Sigmoid colon (tissue), 7 donors: Measurements from ENCODE around the gene DICER1. TPM values are rescaled to one million over a fixed set of nuclear protein-coding genes. Genes with fewer than 3 reads are reported as not detected.
A peak's percentile ranks its signal among the peaks of the same experiment; 100 is the strongest.

Experiments
- DNase-seq: peaks from one replicate; pipeline ENCODE4 v3.0.0-alpha.2; 2019
- H3K27ac ChIP-seq, 4 donors: fragments of 200-600 bp; sonication (generic); one replicate each; pipeline ENCODE4 v1.5.1; 2016 to 2019; ENCODE audit warnings: mild to moderate bottlenecking in 1 of 4
- H3K27me3 ChIP-seq, 3 donors: fragments of 200-600 bp; sonication (generic); one replicate each; pipeline ENCODE4 v1.5.1; 2019; ENCODE audit warnings: mild to moderate bottlenecking in 1 of 3
- H3K36me3 ChIP-seq, 4 donors: fragments of 200-600 bp; sonication (generic); one replicate each; pipeline ENCODE4 v1.5.1; 2016 to 2019
- H3K4me1 ChIP-seq, 4 donors: fragments of 200-600 bp; sonication (generic); one replicate each; pipeline ENCODE4 v1.5.1; 2017 to 2019
- H3K4me3 ChIP-seq, 4 donors: fragments of 200-600 bp; sonication (generic); one replicate each; pipeline ENCODE4 v1.5.1; 2017 to 2019; ENCODE audit warnings: mild to moderate bottlenecking in 2 of 4, moderate library complexity in 1 of 4
- H3K9me3 ChIP-seq, 4 donors: fragments of 200-600 bp in 3 of 4; sonication (generic) in 3 of 4; one replicate each; pipeline versions ENCODE4 v1.5.1 to v1.6.1; 2013 to 2019
- EP300 ChIP-seq, 4 donors: sonication (generic); formaldehyde crosslinking; IDR thresholded peaks; one replicate each; pipeline ENCODE4 v1.6.1; 2017; ENCODE audit warnings: antibody characterized with exemption in 4 of 4
- POLR2A ChIP-seq, 2 donors: fragments of 450-650 bp; IDR thresholded peaks; one replicate each; pipeline ENCODE4 v1.6.1; 2016; ENCODE audit warnings: antibody characterized with exemption in 2 of 2, mild to moderate bottlenecking in 2 of 2, moderate library complexity in 2 of 2
- POLR2AphosphoS5 ChIP-seq, 4 donors: sonication (generic); formaldehyde crosslinking; IDR thresholded peaks; one replicate each; pipeline ENCODE4 v1.6.1; 2017; ENCODE audit warnings: antibody characterized with exemption in 4 of 4
- WGBS, 2 donors: extraction: QIAGEN DNeasy Blood & Tissue Kit; methylation state at CpG; one replicate each; pipeline ENCODE4 v1.1.7; 2013; 5-methylcytosine and 5-hydroxymethylcytosine counted together
- intact Hi-C: fragments of 100-400 bp; cut with DNase I; formaldehyde crosslinking; loops from one replicate; pipeline ENCODE4 v1.15.1; 2023
- polyA plus RNA-seq, 3 donors: library from polyadenylated mRNA; stranded (reverse); fragments of 200-250 nt; gene quantifications; one replicate each; pipeline ENCODE4 v1.2.3, GENCODE V29; 2013
- total RNA-seq, 4 donors: library from RNA; depleted of rRNA; stranded (reverse); fragments of >200 nt; gene quantifications; one replicate each; pipeline ENCODE4 v1.1.0, GENCODE V29; 2016
- TF ChIP-seq, protein P1 (sequence below), 4 experiments: fragments of 450-650 bp in 3 of 4; fragments of 200-600 bp in 1 of 4; IDR thresholded peaks; one replicate each; pipeline ENCODE4 v1.5.1; 2016 to 2019; ENCODE audit warnings: antibody characterized with exemption in 4 of 4, mild to moderate bottlenecking in 3 of 4, moderate library complexity in 2 of 4
- donor health status: healthy with polysubstance abuse.
- donor health status: Bipolar disorder and iron deficiency.
- donor health status: healthy.

Gene DICER1
- total and polyA plus RNA-seq, 7 donors, result 6.0 to 77.0 (median 44.9) TPM

DNA sequence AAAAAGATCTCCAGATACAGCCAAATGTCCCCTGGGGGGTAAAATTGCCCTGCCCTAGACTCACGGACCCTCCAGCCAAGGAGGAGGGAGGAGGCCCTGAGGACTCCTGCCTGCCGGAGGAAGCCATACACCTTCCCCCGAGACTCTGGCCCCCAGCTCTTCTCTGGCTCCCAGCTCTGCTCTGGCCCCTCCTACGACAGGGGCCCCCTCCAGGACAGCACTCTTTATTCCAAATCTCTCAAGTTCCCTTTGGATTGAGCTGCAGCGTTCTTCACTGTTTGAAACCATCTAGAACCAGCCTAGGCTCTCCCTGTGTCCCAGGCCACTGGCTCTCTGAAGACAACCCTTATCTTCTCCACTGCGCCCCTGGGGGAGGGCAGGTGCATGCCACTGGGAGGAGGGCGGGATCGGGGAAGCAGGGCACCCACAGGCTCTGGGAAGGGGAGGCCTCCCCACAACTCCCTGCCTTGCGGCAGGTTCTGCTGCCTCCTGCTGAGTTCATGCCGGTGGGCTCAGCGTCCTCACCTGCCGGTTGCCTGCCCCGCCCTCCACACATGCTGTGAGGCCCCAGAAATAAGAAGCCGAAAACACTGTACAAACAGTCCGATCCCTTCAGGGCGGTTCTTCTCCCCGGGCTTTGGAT is 112.7 kb downstream of the DICER1 start:
- peak; percentile 58 for DNase-seq
- Histone ChIP-seq H3K36me3 (no peaks in the 10 kb centered on the region), H3K9me3 (no peaks in the 10 kb centered on the region), H3K27ac (no peak overlapping the region), H3K4me1 (peaks cover 0 to 34% (median 30%) of the 10 kb centered on the region in 4 donors), H3K27me3 (no peaks in the 10 kb centered on the region), H3K4me3 (no peak overlapping the region)
- TF ChIP-seq POLR2AphosphoS5 (IDR thresholded peaks at IDR 0.05) (no peak), POLR2A (IDR thresholded peaks at IDR 0.05) (no peak), EP300 (IDR thresholded peaks at IDR 0.05) (no peak)
- TF ChIP-seq, protein P1, sequence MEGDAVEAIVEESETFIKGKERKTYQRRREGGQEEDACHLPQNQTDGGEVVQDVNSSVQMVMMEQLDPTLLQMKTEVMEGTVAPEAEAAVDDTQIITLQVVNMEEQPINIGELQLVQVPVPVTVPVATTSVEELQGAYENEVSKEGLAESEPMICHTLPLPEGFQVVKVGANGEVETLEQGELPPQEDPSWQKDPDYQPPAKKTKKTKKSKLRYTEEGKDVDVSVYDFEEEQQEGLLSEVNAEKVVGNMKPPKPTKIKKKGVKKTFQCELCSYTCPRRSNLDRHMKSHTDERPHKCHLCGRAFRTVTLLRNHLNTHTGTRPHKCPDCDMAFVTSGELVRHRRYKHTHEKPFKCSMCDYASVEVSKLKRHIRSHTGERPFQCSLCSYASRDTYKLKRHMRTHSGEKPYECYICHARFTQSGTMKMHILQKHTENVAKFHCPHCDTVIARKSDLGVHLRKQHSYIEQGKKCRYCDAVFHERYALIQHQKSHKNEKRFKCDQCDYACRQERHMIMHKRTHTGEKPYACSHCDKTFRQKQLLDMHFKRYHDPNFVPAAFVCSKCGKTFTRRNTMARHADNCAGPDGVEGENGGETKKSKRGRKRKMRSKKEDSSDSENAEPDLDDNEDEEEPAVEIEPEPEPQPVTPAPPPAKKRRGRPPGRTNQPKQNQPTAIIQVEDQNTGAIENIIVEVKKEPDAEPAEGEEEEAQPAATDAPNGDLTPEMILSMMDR (IDR thresholded peaks at IDR 0.05), result no peak
- 48 to 76% methylated on average over 17 of the region's 17 CpGs for WGBS, 2 donors
- intact Hi-C loops, result loop anchor here (5.0 kb wide), 1 partner anchor 53 kb away; no protein-coding TSS in a partner anchor

DNA sequence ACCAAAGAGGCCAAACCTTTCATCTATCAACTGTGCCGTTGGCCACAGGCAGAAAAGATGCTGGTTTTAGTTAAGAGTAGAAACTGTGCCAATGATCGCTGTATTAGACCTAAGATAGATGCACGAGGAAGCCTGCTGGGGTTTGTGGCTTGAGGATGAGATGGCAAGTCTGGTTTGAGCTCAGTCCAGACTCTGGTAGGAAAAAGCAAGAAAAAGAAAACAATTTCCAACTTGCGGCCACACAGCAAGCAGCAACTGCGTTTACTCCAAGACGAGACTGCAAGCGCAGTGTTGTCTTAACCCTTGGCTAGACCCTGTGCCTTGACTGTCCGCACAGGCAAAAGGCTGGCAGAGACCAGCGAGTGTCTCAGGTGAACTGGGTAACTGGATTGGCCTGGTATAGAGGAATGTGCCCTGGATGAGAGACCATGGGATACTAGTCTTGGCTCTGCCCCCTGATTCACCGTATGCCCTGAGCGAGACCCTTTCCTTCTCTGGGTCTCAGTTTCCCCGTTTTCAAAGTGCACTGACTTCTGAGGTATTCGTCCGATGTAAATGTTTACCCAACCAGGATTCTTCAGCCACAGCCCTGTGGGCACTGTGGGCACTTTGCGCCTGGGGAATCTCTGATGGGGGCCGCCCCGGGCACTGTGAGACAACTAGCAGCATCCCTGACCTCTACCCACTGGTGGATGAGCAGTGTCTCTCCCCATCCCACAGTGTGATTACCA is 113.4 kb downstream of the DICER1 start:
- peak; percentile 37 for DNase-seq
- TF ChIP-seq, protein P1 (IDR thresholded peaks at IDR 0.05), result no peak
- no peak for TF ChIP-seq EP300 (IDR thresholded peaks at IDR 0.05)
- no peak for TF ChIP-seq POLR2A (IDR thresholded peaks at IDR 0.05)
- no peak for TF ChIP-seq POLR2AphosphoS5 (IDR thresholded peaks at IDR 0.05)
- WGBS, 2 donors, result 78 to 79% methylated on average over 17 of the region's 17 CpGs
- intact Hi-C loops, result no loop called here
- Histone ChIP-seq H3K4me1 (peaks cover 0 to 34% (median 30%) of the 10 kb centered on the region in 4 donors), H3K36me3 (no peaks in the 10 kb centered on the region), H3K9me3 (no peaks in the 10 kb centered on the region), H3K27me3 (no peaks in the 10 kb centered on the region), H3K27ac (no peak overlapping the region), H3K4me3 (no peak overlapping the region)

DNA sequence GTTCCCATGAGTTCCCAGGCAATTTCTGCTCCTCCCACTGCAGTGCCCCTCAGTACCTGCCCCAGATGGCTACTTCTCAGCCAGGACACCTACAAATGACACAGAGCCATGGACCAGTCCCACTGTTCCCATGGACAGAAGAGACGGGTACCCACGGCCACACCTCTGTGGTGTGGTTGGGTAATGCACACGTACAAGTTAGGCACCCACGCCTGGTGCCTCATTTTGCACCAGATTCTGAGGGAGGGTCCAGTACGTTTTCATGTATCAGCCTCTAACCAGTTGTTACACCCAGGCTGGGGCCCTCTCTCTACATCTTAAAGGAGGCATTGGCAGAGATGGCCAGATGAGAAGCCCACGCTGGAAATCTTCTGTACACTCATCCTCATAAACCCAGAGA is 114.0 kb downstream of the DICER1 start:
- intact Hi-C loops, result no loop called here
- no peak for DNase-seq

DNA sequence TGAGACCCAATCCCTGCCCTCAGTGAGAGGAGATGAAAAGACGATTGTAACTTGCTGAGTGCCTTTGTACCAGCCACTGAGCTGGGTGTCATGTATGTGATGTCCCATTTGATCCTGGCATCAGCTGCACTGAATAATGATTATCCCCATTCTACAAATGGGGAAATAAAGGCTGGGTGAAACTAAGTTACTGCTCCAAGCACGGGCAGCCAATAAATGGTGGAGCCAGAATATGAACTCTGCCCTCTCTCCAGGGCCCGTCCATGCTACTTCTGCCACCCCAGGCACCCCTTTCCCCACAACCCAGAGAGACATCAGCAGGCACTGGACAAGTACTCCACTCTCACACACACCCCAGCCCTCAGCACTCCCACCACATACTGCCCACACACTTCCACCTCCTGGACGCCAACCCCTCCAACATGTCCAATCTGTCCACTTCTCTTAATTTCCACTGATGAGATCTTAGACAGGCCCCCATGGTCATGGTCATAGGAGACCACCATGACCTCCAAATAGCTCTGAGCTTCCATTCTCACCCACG is 115.8 kb downstream of the DICER1 start:
- Histone ChIP-seq H3K4me1 (peaks cover 0 to 18% (median 14%) of the 10 kb centered on the region in 4 donors), H3K36me3 (no peaks in the 10 kb centered on the region), H3K27me3 (no peaks in the 10 kb centered on the region), H3K9me3 (no peaks in the 10 kb centered on the region), H3K4me3 (no peak overlapping the region), H3K27ac (peak overlapping the region in 1 of 4 donors; percentile 37)
- TF ChIP-seq, protein P1 (IDR thresholded peaks at IDR 0.05), result no peak
- no peak for TF ChIP-seq POLR2A (IDR thresholded peaks at IDR 0.05)
- TF ChIP-seq EP300 (IDR thresholded peaks at IDR 0.05), result no peak
- no peak for TF ChIP-seq POLR2AphosphoS5 (IDR thresholded peaks at IDR 0.05)
- DNase-seq, result no peak
- intact Hi-C loops, result loop anchor here (2.0 kb wide), 1 partner anchor 29 kb away; no protein-coding TSS in a partner anchor
- 70 to 83% methylated on average over 5 of the region's 5 CpGs for WGBS, 2 donors

More for the DNA sequence above, 114.0 kb downstream of the DICER1 start:
- Histone ChIP-seq H3K9me3 (no peaks in the 10 kb centered on the region), H3K4me3 (no peak overlapping the region), H3K27ac (no peak overlapping the region), H3K36me3 (no peaks in the 10 kb centered on the region), H3K27me3 (no peaks in the 10 kb centered on the region), H3K4me1 (peaks cover 0 to 34% (median 30%) of the 10 kb centered on the region in 4 donors)
- WGBS, 2 donors, result 82 to 88% methylated on average over 6 of the region's 6 CpGs
- TF ChIP-seq POLR2A (IDR thresholded peaks at IDR 0.05) (no peak), EP300 (IDR thresholded peaks at IDR 0.05) (no peak), POLR2AphosphoS5 (IDR thresholded peaks at IDR 0.05) (no peak)
- TF ChIP-seq, protein P1 (IDR thresholded peaks at IDR 0.05), result no peak
